OCI-LY3 (cell line): Measurements from ENCODE around the gene MGAT5B.

Experiments
- EZH2phosphoT487 ChIP-seq: fragments of 200-600 bp; shearing (Covaris generic); IDR thresholded peaks from 2 replicates; pipeline ENCODE4 v1.6.1; 2018; ENCODE audit warnings: antibody characterized with exemption, mixed run types, low read depth
- TF ChIP-seq, protein P1 (sequence below): fragments of 200-600, 300-600 bp; sonication (generic); IDR thresholded peaks from 2 replicates; pipeline ENCODE4 v1.5.1; 2014; ENCODE audit warnings: antibody characterized with exemption, low read length, low read depth

DNA sequence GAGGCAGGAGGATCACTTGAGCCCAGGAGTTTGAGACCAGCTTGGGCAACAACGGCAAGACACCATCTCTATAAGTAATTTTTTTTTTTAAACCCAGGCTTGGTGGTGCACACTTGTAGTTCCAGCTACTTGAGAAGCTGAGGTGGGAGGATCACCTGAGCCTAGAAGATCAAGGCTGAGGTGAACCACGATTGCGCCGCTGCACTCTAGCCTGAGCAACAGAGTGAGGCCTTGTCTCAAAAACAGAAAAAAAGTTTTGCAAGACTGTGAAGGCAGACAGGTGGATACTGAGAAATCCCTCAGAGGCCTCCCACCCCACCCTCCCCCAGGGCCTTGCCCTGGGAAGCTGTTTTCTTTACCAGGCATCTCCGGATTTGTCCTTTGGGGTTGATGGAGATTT lies 125.4 kb downstream of the MGAT5B start:
- TF ChIP-seq, protein P1, sequence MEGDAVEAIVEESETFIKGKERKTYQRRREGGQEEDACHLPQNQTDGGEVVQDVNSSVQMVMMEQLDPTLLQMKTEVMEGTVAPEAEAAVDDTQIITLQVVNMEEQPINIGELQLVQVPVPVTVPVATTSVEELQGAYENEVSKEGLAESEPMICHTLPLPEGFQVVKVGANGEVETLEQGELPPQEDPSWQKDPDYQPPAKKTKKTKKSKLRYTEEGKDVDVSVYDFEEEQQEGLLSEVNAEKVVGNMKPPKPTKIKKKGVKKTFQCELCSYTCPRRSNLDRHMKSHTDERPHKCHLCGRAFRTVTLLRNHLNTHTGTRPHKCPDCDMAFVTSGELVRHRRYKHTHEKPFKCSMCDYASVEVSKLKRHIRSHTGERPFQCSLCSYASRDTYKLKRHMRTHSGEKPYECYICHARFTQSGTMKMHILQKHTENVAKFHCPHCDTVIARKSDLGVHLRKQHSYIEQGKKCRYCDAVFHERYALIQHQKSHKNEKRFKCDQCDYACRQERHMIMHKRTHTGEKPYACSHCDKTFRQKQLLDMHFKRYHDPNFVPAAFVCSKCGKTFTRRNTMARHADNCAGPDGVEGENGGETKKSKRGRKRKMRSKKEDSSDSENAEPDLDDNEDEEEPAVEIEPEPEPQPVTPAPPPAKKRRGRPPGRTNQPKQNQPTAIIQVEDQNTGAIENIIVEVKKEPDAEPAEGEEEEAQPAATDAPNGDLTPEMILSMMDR: no peak
- TF ChIP-seq EZH2phosphoT487: no peak
